Prostate gland (tissue), 2 donors: Measurements from ENCODE around the gene DNAAF8. TPM values are rescaled to one million over a fixed set of nuclear protein-coding genes. Genes with fewer than 3 reads are reported as not detected.

ENCODE experiments used
- DNase-seq: peaks from one replicate; pipeline ENCODE4 v3.0.0-alpha.2; 2019; ENCODE audit warnings: low spot score
- H3K27ac ChIP-seq, 2 donors: fragments of 200-600 bp; sonication (generic); 2 replicates each; pipeline ENCODE4 v1.5.1; 2017 to 2019
- H3K27me3 ChIP-seq: fragments of 200-600 bp; sonication (generic); replicated peaks from 2 replicates; pipeline ENCODE4 v1.5.1; 2019; ENCODE audit not compliant: insufficient read depth
- H3K36me3 ChIP-seq, 2 donors: fragments of 200-600 bp; sonication (generic); 1 replicate in 1 of 2; 2 replicates in 1 of 2; pipeline versions ENCODE4 v1.5.1 to v1.8.1; 2017 to 2019
- H3K4me1 ChIP-seq: fragments of 200-600 bp; sonication (generic); replicated peaks from 2 replicates; pipeline ENCODE4 v1.5.1; 2019
- H3K4me3 ChIP-seq, 2 donors: fragments of 200-600 bp; sonication (generic); 2 replicates each; pipeline ENCODE4 v1.5.1; 2017 to 2019
- H3K9me3 ChIP-seq: fragments of 200-600 bp; sonication (generic); 2 replicates; pipeline ENCODE4 v1.5.1; 2017
- CTCF ChIP-seq, 4 experiments: fragments of 200-600 bp in 2 of 4; fragments of 450-650 bp in 2 of 4; sonication (generic) in 2 of 4; IDR thresholded peaks; 1 replicate in 3 of 4; 2 replicates in 1 of 4; pipeline ENCODE4 v1.5.1; 2016 to 2019; ENCODE audit warnings: antibody characterized with exemption in 4 of 4, mild to moderate bottlenecking in 2 of 4, moderate library complexity in 2 of 4
- POLR2A ChIP-seq: fragments of 450-650 bp; IDR thresholded peaks from one replicate; pipeline ENCODE4 v1.6.1; 2016; ENCODE audit warnings: antibody characterized with exemption, mild to moderate bottlenecking
- POLR2AphosphoS5 ChIP-seq: sonication (generic); formaldehyde crosslinking; IDR thresholded peaks from one replicate; pipeline ENCODE4 v1.6.1; 2017; ENCODE audit warnings: antibody characterized with exemption
- WGBS: methylation state at CpG from one replicate; pipeline ENCODE4 v1.1.5; 2018; 5-methylcytosine and 5-hydroxymethylcytosine counted together
- intact Hi-C: fragments of 100-400 bp; cut with DNase I; formaldehyde crosslinking; loops from one replicate; pipeline ENCODE4 v1.14.2; 2022
- small RNA-seq, 2 donors: library from RNA; depleted of rRNA; stranded (forward); fragments of <200 nt; gene quantifications; one replicate each; pipeline ENCODE3, GENCODE V24; 2016
- total RNA-seq, 2 donors: library from RNA; depleted of rRNA; stranded (reverse); fragments of >200 nt; gene quantifications; one replicate each; pipeline ENCODE4 v1.1.0, GENCODE V29; 2016

Gene DNAAF8
- total RNA-seq, 2 donors from 2014 or later: 7.1 to 21.9 TPM

GRCh38 chr16:4796982-4797804 is 62.9 kb downstream of the DNAAF8 start:
- 87% methylated on average over 21 of the region's 21 CpGs for WGBS
- H3K9me3 ChIP-seq: no peaks in the 10 kb centered on the region
- TF ChIP-seq CTCF (IDR thresholded peaks at IDR 0.05) (no peak), POLR2A (no peak), POLR2AphosphoS5 (no peak)
- intact Hi-C loops: no loop called here
- no peak for DNase-seq
- H3K27ac ChIP-seq: no peak overlapping the region
- no peak overlapping the region for H3K4me3 ChIP-seq
- no peaks in the 10 kb centered on the region for H3K36me3 ChIP-seq
- no peaks in the 10 kb centered on the region for H3K27me3 ChIP-seq
- H3K4me1 ChIP-seq: peaks cover 8% of the 10 kb centered on the region

DNA sequence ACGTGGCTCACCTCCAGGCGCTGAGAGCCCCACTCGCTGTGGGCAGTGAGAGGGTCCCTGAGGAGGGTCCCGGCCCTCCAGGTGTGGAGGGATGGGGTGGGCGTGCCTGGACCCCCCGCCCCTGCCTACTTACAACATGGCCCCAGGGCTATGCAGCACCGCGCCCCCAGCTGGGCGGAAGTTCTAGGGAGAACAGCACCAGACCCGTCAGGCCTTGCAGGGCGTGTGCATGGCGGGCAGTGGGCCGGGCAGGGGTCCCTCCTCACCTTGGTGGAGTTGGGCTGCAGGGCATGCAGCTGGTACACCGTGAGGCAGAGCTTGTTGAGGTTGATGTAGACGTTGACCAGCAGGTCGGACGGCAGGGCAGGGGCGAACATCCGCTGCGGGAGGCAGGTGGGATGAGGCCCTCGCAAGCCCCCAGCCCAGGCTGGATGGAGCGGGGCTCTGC is 63.5 kb downstream of the DNAAF8 start:
- intact Hi-C loops: no loop called here
- no peak for TF ChIP-seq POLR2A
- no peak for TF ChIP-seq POLR2AphosphoS5
- TF ChIP-seq CTCF (IDR thresholded peaks at IDR 0.05): no peak
- peaks cover 8% of the 10 kb centered on the region for H3K4me1 ChIP-seq
- no peaks in the 10 kb centered on the region for H3K36me3 ChIP-seq
- no peak overlapping the region for H3K27ac ChIP-seq
- no peaks in the 10 kb centered on the region for H3K9me3 ChIP-seq
- no peak for DNase-seq
- 94% methylated on average over 22 of the region's 22 CpGs for WGBS
- H3K27me3 ChIP-seq: no peaks in the 10 kb centered on the region
- no peak overlapping the region for H3K4me3 ChIP-seq

DNA sequence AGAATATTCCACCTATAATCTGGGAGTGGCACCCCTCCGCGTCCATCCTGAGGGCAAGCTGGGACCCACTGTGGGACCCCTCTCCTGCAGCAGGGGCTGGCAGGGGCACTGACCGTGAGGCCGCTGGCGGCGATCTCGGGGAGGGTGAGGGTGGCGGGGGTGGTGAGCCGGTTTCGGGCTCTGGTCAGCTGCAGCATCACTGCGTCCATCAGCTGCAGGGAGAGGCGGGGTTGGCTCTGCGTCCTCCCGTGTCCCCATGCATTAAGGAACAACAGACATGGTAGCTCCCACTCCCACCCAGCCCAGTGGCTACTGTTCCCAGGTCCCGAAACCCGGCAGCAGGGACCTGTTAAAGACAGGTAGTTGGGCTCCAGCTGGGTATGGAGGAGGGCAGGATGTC is 64.1 kb downstream of the DNAAF8 start:
- H3K27ac ChIP-seq: no peak overlapping the region
- no peaks in the 10 kb centered on the region for H3K9me3 ChIP-seq
- intact Hi-C loops: no loop called here
- 87% methylated on average over 8 of the region's 16 CpGs for WGBS
- TF ChIP-seq POLR2A (no peak), CTCF (IDR thresholded peaks at IDR 0.05) (no peak), POLR2AphosphoS5 (no peak)
- no peaks in the 10 kb centered on the region for H3K27me3 ChIP-seq
- peaks cover 11% of the 10 kb centered on the region for H3K4me1 ChIP-seq
- H3K36me3 ChIP-seq: no peaks in the 10 kb centered on the region
- H3K4me3 ChIP-seq: no peak overlapping the region
- DNase-seq: no peak

Small RNAs within 50 kb of the gene (small RNA-seq; reads per million reads assigned to genes)
- 0 reads per million in 2 donors for gene RF00017

Other genes starting within 250 kb of the DNAAF8 start
- 10 to 100 TPM; 21.1 to 30.6 TPM for gene CDIP1, start 195.8 kb upstream of the DNAAF8 start, total RNA-seq
- gene C16orf96, start 178.2 kb upstream of the DNAAF8 start, total RNA-seq: 1 to 10 TPM in 1 of 2 donors, under 1 TPM in 1; 0.27 to 3.8 TPM
- gene UBALD1, start 119.6 kb upstream of the DNAAF8 start, total RNA-seq: 10 to 100 TPM; 14.5 to 22.1 TPM
- gene MGRN1, start 109.7 kb upstream of the DNAAF8 start, total RNA-seq: 100 to 1,000 TPM in 1 of 2 donors, 10 to 100 TPM in 1; 59.6 to 101 TPM
- gene NUDT16L1, start 41.0 kb upstream of the DNAAF8 start, total RNA-seq: 10 to 100 TPM; 57.4 to 75.3 TPM
- 10 to 100 TPM; 19.1 to 42.9 TPM for gene ANKS3, start 266 bp upstream of the DNAAF8 start, total RNA-seq
- 10 to 100 TPM; 29.2 to 33.8 TPM for gene ZNF500, start 32.6 kb downstream of the DNAAF8 start, total RNA-seq
- 10 to 100 TPM in 1 of 2 donors, not detected in 1; 10.8 TPM for gene SEPTIN12, start 53.8 kb downstream of the DNAAF8 start, total RNA-seq
- gene SMIM22, start 60.8 kb downstream of the DNAAF8 start, total RNA-seq: 10 to 100 TPM in 1 of 2 donors, 1 to 10 TPM in 1; 5.6 to 29.0 TPM
- gene ROGDI, start 68.1 kb downstream of the DNAAF8 start, total RNA-seq: 10 to 100 TPM; 37.5 to 46.9 TPM
- 10 to 100 TPM; 57.4 to 60.8 TPM for gene GLYR1, start 112.8 kb downstream of the DNAAF8 start, total RNA-seq
- gene UBN1, start 112.9 kb downstream of the DNAAF8 start, total RNA-seq: 10 to 100 TPM; 28.2 to 56.9 TPM
- gene PPL, start 202.6 kb downstream of the DNAAF8 start, total RNA-seq: 10 to 100 TPM; 39.4 to 64.3 TPM
- gene SEC14L5, start 223.8 kb downstream of the DNAAF8 start, total RNA-seq: under 1 TPM; 0.74 to 0.77 TPM